HepG2 (cell line): ENCODE measurements around the gene NEIL1.

Experiments used
- PBX3 ChIP-seq: sonication (generic); formaldehyde crosslinking; IDR thresholded peaks from 2 replicates; pipeline ENCODE4 v1.8.1; 2023; ENCODE audit warnings: missing genetic modification reagents, inconsistent platforms, borderline replicate concordance
- RFX5 ChIP-seq: IDR thresholded peaks from 2 replicates; pipeline ENCODE4 v1.6.1; 2011; ENCODE audit warnings: low read depth, low read length, improper control_type of control experiment
- ZNF776 ChIP-seq: sonication (generic); formaldehyde crosslinking; IDR thresholded peaks from 2 replicates; pipeline ENCODE4 v1.4.0; 2020; ENCODE audit warnings: mild to moderate bottlenecking, missing genetic modification reagents

GRCh38 chr15:75380773-75381172 lies 33.9 kb downstream of the NEIL1 start:
- TF ChIP-seq ZNF776 (no peak), RFX5 (no peak), PBX3 (CRISPR knock-in tag) (no peak)
